Endometrial microvascular endothelial cells (primary cell): ENCODE results near the gene FHAD1. TPM values are rescaled to one million over a fixed set of nuclear protein-coding genes. Genes with fewer than 3 reads are reported as not detected.
"Not testable (repeated sequence)": the region's sequence is repeated elsewhere in the genome, so short reads cannot be mapped to it uniquely, and the experiment has no call there.

Experiments
- in situ Hi-C: cut with HindIII; loops from 2 replicates; pipeline ENCODE4 v1.10.0; 2017; ENCODE audit warnings: low sequenced_read_pairs, low pct_unique_long_range_greater_than_20kb; ENCODE audit errors: inconsistent ontology term
- total RNA-seq: library from RNA; depleted of rRNA; stranded (reverse); fragments of >200 nt; gene quantifications from one replicate; pipeline ENCODE4 v1.2.3, GENCODE V29; 2015; ENCODE audit errors: inconsistent ontology term

FHAD1 gene
- total RNA-seq, 1 donor from 2014 or later, result 1.2 TPM

DNA sequence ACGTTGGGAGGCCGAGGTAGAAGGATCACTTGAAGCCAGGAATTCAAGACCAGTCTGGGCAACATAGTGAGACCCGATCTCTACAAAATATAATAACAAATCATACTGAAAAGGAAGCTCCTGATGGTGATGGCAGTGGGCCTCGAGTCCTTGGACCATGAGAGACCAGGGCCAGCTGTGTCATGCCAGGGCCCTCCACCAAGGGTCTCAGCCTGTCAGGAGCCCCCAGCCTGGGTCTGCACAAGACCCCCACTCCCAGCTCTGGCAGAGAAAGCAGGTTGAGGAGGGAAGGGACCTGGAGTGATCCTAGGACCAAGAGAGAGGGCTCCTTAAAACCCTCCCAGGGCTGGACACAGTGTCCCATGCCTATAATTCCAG is 184.5 kb downstream of the FHAD1 start:
- in situ Hi-C loops, result no loop called here

DNA sequence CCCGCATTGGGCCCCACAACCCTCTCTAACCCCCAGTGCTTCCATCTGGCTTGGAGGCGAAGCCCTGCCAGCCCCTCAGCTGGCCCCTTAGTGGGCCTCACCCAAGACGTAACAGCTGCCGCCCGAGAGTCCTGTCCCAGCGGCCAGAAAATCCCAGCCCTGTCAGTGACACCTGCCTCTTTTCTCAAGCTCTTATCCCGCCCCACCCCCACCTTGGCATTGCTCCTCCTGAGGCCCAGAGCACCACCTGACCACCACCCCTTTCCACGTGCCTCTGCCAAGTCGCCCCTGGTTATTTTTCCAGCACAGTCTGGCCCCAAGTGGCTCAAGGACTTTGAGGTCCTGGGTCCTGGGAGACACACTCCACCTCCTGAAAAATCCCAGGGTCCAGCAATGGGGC is 185.3 kb downstream of the FHAD1 start:
- in situ Hi-C loops, result no loop called here

DNA sequence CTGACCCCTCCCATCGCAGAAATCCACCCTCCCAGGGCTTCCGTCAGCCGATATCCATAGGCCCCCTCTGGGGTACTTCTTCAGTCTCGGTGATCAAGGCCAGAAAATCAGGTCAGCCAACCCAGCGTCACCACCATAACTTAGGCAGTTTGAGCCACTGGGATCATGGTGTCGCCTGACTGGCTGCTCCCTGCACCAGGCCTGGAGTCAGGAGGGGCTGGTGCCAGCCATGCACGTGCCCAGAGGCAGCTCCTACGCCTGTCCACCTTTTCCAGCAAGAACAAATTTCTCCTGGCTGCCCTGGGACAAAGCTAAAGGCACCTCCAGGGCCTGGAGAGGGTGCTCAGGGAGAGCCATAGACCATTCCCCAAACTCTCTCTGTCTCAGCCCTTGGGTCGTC is 186.4 kb downstream of the FHAD1 start:
- in situ Hi-C loops, result no loop called here

DNA sequence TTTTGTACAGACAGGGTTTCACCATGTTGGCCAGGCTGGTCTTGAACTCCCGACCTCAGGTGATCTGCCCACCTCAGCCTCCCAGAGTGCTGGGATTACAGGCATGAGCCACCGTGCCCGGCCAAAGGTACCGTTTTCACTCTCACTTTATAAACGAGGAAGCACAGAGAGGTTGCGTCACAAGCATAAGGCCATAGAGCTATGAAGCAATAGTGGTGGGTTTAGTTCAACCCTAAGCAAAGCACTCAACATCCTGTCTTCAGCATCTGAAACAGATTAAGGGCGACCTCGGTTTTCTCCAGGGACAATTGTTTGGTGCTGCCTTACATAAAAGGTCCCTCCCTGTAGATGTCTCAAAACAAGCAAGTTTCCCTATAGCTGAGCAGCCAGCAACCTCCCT is 187.7 kb downstream of the FHAD1 start:
- in situ Hi-C loops, result not testable (repeated sequence)

DNA sequence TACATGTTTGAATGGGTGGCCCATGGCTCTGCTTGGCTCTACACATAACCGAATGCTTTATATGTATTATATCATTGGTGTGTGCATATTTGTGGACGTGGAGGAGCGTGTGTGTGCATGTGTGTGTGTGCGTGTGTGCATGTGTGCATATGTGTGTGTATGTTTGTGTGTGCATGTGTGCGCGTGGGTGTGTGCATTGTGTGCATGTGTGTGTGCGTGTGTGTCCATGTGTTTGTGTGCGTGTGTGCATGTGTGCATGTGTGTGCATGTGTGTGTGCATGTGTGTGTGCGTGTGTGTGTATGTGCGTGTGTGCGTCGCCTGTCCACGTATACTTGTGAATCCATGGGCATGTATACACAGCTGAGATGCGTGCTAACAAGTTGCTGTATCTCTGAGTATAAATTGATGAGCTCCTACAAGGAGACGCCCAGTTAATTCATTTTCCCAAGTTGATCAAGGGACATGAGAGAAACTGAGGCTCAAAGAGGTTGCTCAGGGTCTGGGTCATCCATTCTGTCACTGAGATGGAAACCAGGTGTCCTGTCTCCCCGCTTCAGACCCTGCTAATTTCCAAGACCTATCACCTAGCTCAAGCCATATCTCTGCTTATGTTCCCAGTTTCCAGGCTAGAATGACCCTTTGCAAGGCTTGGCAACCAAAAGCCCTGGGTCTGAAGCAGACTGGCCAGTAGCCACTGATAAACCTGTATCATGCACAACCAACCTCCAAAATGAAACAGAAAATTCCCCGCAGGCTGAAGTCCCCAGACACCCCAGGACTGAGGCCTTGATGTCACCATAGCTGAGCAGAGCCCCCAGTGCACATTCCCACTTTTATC is 188.4 kb downstream of the FHAD1 start:
- in situ Hi-C loops, result no loop called here

DNA sequence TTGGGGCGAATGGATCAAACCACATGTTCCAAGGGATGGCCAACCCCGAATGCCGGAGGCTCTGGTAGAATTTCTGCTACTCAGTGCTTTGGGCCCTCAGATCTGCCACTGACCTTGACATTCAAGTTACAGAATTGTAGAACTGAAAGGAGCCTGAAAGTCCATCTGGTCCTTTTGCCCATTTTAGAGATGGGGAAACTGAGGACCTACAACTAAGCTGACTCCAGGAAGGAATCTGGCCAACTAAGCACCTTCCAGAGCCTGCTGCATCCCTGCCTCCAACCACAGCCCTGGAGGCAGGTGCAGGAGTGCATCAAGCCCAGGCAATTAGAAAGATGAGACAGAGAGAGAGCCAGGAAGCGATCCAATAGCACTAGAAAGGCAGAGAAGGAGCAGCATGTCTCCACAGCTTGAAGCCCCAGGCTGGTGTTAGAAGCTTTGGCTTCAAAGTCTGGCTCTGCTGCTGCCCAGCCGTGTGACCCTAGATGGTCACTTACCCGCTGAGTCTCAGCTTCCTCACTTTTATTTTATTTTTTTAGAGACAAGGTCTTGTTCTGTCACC is 189.9 kb downstream of the FHAD1 start:
- in situ Hi-C loops, result no loop called here

DNA sequence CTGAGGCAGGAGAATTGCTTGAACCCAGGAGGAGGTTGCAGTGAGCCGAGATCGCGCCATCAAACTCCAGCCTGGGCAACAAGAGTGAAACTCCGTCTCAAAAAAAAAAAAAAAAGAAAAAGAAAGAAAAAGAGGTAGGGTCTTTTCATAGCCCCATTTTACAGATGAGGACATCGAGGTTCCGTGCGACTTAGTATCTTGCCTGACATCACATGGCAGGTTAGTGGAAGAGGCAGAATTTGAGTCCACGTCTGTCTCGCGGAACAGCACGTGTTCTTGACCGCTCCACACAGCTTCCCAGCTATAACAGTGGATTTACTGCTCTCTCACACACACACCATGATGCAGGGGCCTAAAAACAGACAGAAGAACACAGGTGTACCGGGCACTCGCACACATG is 192.3 kb downstream of the FHAD1 start:
- in situ Hi-C loops, result no loop called here

DNA sequence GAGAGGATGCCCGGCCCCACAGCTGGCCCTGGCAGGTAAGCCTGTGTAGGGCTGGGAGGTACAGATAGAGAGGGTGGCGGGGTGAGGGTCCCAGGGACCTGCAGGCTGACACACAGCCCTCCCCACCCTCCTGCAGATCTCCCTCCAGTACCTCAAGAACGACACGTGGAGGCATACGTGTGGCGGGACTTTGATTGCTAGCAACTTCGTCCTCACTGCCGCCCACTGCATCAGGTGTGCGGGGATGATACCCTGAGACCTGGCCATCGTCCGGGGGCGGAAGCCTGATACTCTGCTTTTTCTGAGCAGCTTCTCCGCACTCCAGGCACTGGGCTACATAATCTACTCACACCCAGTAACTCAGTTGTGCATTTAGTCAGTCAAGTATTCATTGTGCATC is 193.3 kb downstream of the FHAD1 start:
- in situ Hi-C loops, result loop anchor here (10.0 kb wide), 1 partner anchor 106 kb away; no protein-coding TSS in a partner anchor

DNA sequence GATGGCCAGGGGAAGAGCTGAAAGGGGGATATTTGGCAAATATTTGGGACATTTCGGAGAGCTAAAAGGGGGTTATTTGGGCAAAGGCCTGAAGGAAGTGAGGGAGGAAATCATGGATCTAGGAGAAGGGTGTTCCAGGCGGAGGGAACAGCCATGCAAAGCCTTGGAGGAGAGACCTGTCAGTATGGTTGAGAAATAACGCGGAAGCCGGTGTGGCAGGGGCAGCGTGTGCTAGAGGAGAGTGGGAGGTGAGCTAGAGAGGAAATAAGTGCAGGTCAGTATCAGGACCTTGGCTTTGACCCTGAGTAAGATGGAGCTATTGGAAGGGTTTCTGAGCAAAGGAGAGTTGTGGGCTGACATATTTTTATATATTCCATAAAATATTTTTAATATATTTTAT is 194.2 kb downstream of the FHAD1 start:
- in situ Hi-C loops, result loop anchor here (10.0 kb wide), 1 partner anchor 106 kb away; no protein-coding TSS in a partner anchor

DNA sequence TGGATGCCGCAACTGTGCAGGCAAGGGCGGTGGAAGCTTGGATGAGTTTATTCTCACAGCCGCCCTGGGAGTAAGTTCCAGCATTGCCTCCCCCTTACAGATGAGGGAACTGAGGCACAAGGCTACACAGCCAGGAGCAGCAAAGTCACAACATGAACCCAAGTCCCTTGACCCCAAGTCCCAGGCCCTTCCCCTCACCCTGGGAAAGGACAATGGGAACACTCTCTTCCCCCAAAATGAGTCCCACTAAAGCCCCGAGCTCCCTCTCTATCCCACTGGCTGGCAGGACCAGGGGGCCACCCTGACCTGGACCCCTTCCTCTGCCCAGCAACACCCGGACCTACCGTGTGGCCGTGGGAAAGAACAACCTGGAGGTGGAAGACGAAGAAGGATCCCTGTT is 195.1 kb downstream of the FHAD1 start:
- in situ Hi-C loops, result loop anchor here (10.0 kb wide), 1 partner anchor 107 kb away; no protein-coding TSS in a partner anchor

DNA sequence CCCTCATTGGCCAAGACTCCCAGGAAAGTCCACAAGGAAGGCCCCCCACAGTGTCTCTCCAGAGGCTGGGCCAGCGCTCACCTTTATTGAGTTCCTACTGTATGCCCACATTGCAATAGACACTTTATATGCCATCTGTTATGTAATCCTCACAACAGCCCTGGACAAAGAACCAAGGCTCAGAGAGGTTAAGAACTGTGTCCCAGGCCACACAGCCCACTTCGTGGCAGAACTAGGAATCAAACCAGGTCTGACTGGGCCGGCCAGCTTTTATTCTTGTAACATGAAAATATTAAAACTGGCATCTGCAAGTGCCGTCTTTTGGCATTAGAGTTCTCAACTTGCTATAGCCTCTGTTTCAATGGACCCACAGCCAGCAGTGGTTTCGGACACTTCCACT is 195.7 kb downstream of the FHAD1 start:
- in situ Hi-C loops, result loop anchor here (10.0 kb wide), 1 partner anchor 108 kb away; no protein-coding TSS in a partner anchor

DNA sequence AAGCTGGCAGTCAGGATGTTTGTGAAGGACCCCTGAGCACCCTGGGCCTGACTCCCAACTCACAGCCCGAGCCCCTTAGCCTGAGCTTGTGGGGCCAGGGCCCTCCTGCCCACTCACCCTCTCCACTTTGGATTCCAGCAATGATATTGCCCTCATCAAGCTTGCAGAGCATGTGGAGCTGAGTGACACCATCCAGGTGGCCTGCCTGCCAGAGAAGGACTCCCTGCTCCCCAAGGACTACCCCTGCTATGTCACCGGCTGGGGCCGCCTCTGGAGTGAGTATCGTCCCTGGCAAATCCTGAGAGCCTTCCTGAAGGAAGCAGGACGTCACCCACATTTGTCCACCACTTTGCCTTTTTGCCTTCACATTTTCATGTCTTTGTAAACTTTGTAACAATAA is 196.3 kb downstream of the FHAD1 start:
- in situ Hi-C loops, result loop anchor here (10.0 kb wide), 1 partner anchor 108 kb away; no protein-coding TSS in a partner anchor

DNA sequence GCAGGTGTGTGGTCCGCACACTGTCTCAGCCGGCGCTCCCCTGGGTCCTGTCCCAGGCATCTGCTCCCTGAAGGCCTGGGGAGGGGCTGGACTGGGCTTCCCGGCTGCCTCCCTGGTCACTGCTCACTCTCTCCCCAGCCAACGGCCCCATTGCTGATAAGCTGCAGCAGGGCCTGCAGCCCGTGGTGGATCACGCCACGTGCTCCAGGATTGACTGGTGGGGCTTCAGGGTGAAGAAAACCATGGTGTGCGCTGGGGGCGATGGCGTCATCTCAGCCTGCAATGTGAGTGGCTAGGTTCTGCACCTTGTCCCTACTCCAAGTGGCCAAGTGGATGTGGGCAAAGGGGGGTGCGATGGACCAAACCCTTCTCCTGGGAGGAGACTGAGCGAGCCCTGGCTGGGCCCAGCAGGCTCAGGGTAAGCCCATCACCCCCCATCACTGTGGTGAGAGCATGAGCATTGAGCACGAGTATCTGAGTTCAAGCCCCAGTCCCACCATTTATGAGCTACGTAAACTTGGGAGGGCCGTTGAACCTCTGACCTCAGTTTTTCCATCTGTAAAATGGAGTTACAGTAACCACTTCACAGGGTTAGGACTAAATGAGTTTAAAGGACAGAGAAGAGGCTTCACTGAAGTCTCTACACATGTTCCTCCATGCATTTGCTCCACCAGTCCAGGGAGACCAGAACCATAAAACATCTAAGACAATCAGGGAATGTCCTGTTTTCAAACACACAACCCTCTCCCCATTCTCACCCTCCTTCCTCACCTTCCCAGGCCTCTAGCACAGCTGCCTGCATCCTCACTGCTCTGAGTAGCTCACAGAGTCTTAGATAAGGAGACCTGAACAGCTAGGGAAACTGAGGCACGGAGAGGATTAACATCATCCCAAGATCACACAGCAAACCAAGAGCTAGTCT is 197.7 kb downstream of the FHAD1 start:
- in situ Hi-C loops, result loop anchor here (10.0 kb wide), 1 partner anchor 110 kb away; no protein-coding TSS in a partner anchor

DNA sequence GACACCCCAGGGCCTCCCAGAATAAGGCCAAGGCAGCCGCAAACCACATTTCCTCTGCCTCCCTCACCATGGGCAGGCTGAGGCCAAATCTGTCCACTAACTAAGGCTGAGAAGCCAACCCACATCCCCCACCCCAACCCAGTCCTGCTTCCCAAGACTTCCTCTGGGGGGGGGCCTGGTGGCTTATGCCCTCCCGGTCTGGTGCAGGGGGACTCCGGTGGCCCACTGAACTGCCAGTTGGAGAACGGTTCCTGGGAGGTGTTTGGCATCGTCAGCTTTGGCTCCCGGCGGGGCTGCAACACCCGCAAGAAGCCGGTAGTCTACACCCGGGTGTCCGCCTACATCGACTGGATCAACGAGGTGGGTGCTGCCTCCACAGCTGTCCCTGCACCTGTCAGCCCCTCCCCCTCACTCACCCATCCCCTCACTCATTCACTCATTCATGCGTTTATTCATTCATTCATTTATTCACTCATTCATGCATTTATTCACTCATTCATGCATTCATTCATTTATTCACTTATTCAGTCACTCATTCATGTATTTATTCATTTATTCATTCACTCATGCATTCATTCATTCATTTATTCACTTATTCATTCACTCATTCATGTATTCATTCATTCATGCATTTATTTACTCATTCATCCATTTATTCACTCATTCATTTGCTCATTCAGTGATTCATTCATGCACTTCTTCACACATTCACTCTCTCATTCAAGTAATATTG is 198.5 kb downstream of the FHAD1 start:
- in situ Hi-C loops, result loop anchor here (10.0 kb wide), 1 partner anchor 111 kb away; no protein-coding TSS in a partner anchor

DNA sequence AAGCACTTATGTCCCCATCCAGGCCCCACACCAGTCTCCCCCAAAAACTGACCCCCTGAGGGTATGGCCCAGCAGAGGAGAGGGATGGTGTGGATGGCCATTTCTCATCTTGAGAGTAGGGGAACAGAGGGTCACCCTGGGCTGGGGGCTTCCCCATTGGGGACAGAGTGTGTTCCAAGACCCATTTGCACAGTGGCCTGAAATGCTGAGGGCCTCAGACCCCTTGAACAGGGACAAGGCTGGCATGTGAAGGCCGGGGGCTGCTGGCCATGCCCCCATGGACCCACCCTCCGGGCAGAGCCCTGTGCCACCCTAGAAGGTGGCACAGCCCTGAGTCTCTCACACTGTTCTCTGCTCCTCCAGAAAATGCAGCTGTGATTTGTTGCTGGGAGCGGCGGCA is 199.2 kb downstream of the FHAD1 start:
- in situ Hi-C loops, result loop anchor here (10.0 kb wide), 1 partner anchor 111 kb away; no protein-coding TSS in a partner anchor
